Posterior cingulate gyrus (tissue), 11 donors: ENCODE data around the gene CD300H.

Experiments used
- DNase-seq, 10 donors: peaks; one replicate each; pipeline versions ENCODE4 v3.0.0 to v3.0.0-alpha.2; 2020 to 2021; ENCODE audit warnings: mixed read lengths in 3 of 10
- intact Hi-C: fragments of 100-400 bp; cut with DNase I; formaldehyde crosslinking; loops from one replicate; pipeline ENCODE4 v1.15.1; 2023

Gene CD300H

GRCh38 chr17:74512624-74513091, 54.7 kb downstream of the CD300H start:
- intact Hi-C loops = no loop called here
- no peak for DNase-seq

GRCh38 chr17:74512036-74512435, 55.3 kb downstream of the CD300H start:
- no peak for DNase-seq
- intact Hi-C loops = no loop called here
